DOHH2 (cell line): ENCODE results near the gene KCNK5.

ENCODE experiments used
- EZH2phosphoT487 ChIP-seq: fragments of 200-600 bp; sonication (generic); IDR thresholded peaks from 2 replicates; pipeline ENCODE4 v1.6.1; 2017; ENCODE audit warnings: borderline replicate concordance, mild to moderate bottlenecking, antibody characterized with exemption, low read length, moderate library complexity, mixed read lengths
- TF ChIP-seq, protein P1 (sequence below): fragments of 200-600 bp; sonication (generic); IDR thresholded peaks from one replicate; pipeline ENCODE4 v1.5.1; 2014; ENCODE audit warnings: antibody characterized with exemption, mild to moderate bottlenecking, low read depth, low read length; ENCODE audit not compliant: poor library complexity, severe bottlenecking

DNA sequence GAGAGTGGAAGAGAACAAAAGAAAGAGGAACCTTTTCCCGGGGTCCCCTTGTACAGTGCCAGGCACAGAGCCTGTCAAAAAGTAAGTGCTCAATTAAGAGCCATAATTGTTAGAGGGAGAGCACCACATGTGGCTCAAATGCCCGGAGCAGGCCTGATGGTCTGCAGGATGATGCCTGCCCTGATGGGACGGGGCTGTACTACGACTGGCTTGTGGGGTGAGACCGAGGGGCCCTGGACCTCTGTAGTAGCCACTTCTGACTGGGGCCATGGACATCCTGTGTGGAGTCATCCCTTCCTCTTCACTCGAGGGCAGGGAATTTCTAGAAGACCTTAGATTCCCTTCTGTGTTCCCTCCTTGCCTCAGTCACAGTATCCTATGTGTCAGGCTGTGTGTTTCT lies 47.9 kb downstream of the KCNK5 start:
- TF ChIP-seq, protein P1, sequence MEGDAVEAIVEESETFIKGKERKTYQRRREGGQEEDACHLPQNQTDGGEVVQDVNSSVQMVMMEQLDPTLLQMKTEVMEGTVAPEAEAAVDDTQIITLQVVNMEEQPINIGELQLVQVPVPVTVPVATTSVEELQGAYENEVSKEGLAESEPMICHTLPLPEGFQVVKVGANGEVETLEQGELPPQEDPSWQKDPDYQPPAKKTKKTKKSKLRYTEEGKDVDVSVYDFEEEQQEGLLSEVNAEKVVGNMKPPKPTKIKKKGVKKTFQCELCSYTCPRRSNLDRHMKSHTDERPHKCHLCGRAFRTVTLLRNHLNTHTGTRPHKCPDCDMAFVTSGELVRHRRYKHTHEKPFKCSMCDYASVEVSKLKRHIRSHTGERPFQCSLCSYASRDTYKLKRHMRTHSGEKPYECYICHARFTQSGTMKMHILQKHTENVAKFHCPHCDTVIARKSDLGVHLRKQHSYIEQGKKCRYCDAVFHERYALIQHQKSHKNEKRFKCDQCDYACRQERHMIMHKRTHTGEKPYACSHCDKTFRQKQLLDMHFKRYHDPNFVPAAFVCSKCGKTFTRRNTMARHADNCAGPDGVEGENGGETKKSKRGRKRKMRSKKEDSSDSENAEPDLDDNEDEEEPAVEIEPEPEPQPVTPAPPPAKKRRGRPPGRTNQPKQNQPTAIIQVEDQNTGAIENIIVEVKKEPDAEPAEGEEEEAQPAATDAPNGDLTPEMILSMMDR = no peak
- no peak for TF ChIP-seq EZH2phosphoT487
